Measurements from ENCODE around the gene PCYT2. TPM values are rescaled to one million over a fixed set of nuclear protein-coding genes. Genes with fewer than 3 reads are reported as not detected.
A peak's percentile ranks its signal among the peaks of the same experiment; 100 is the strongest.

Gene PCYT2
- 10 to 100 TPM; 30.3 to 31.6 TPM for total RNA-seq
- polyA plus RNA-seq: 35.7 TPM

- H3K36me3 Mint-ChIP-seq: peaks cover 0 to 68% (median 6%) of the 10 kb centered on the region in 3 donors
- peaks cover 7 to 35% (median 10%) of the 10 kb centered on the region in 3 donors for H3K4me1 Mint-ChIP-seq
- peaks cover 32% of the 10 kb centered on the region for H3K36me3 ChIP-seq (ENCODE audit: insufficient read depth, low read length)
These were observed at the start of gene PCYT2 for GRCh38 chr17:81911277-81911961. TSS of gene PCYT2 (minus strand) at chr17:81911399. CDS start at chr17:81911355, 44 bp downstream.

GRCh38 chr17:81960130-81960958 is 49.1 kb upstream of the PCYT2 start:
- Mint-ChIP-seq H3K9me3 (no peaks in the 10 kb centered on the region), H3K4me3 (peak overlapping the region in 1 of 7 donors; percentile 34), H3K27ac (no peak overlapping the region), H3K36me3 (no peaks in the 10 kb centered on the region), H3K4me1 (peaks cover 6 to 21% (median 7%) of the 10 kb centered on the region in 3 donors), H3K27me3 (peaks cover 23 to 33% of the 10 kb centered on the region in 2 donors)
- Histone ChIP-seq H3K4me1 (ENCODE audit: insufficient read depth, low read length) (no peaks in the 10 kb centered on the region), H3K27me3 (ENCODE audit: insufficient read depth, low read length, poor library complexity, severe bottlenecking) (peaks cover 13% of the 10 kb centered on the region), H3K9me3 (ENCODE audit: low read length) (no peaks in the 10 kb centered on the region), H3K4me3 (ENCODE audit: low read length) (no peak overlapping the region), H3K36me3 (ENCODE audit: insufficient read depth, low read length) (no peaks in the 10 kb centered on the region), H3K27ac (ENCODE audit: low read depth, low read length) (peak overlapping the region; percentile 16)
- no peak for DNase-seq
- ChIA-PET POLR2A (interaction anchor here (1.1 to 2.4 kb wide), 5 partner anchors 8 to 138 kb away, joined by 3 to 12 read pairs (median 5); partner anchors contain the start of genes CENPX, DCXR and LRRC45), CTCF (interaction anchor here (0.9 to 4.8 kb wide), 20 partner anchors 8 to 225 kb away, joined by 3 to 83 read pairs (median 5); partner anchors contain the start of genes CENPX, DCXR and LRRC45)

More at GRCh38 chr17:81911277-81911961, at the start of gene PCYT2:
- CTCF ChIA-PET: no interaction called here
- POLR2A ChIA-PET: interaction anchor here (0.6 to 1.0 kb wide), 2 partner anchors 16 to 19 kb away, joined by 3 read pairs; partner anchors contain the start of gene MAFG
- H3K27me3 ChIP-seq (ENCODE audit: insufficient read depth, low read length, poor library complexity, severe bottlenecking): no peaks in the 10 kb centered on the region
- H3K27me3 Mint-ChIP-seq: no peaks in the 10 kb centered on the region
- H3K9me3 ChIP-seq (ENCODE audit: low read length): no peaks in the 10 kb centered on the region
- no peaks in the 10 kb centered on the region for H3K9me3 Mint-ChIP-seq
- peak within 1 kb of the TSS; percentile 84 to 90 (median 88) for H3K4me3 Mint-ChIP-seq
- peaks cover 21% of the 10 kb centered on the region for H3K4me1 ChIP-seq (ENCODE audit: insufficient read depth, low read length)
- H3K4me3 ChIP-seq (ENCODE audit: low read length): peak within 1 kb of the TSS; percentile 68
- peak; percentile 89 to 95 (median 91) for DNase-seq
- peak within 1 kb of the TSS; percentile 69 for H3K27ac ChIP-seq (ENCODE audit: low read depth, low read length)
- peak within 1 kb of the TSS in 7 of 8 donors; percentile 54 to 88 (median 70) for H3K27ac Mint-ChIP-seq

GRCh38 chr17:81959362-81960129 is 48.3 kb upstream of the PCYT2 start:
- H3K27ac ChIP-seq (ENCODE audit: low read depth, low read length): peak overlapping the region; percentile 16
- H3K4me3 ChIP-seq (ENCODE audit: low read length): no peak overlapping the region
- Mint-ChIP-seq H3K27ac (no peak overlapping the region), H3K27me3 (peaks cover 23 to 29% of the 10 kb centered on the region in 2 donors), H3K9me3 (no peaks in the 10 kb centered on the region), H3K36me3 (no peaks in the 10 kb centered on the region), H3K4me1 (peaks cover 6 to 18% (median 7%) of the 10 kb centered on the region in 3 donors), H3K4me3 (peak overlapping the region in 1 of 7 donors; percentile 43)
- no peaks in the 10 kb centered on the region for H3K4me1 ChIP-seq (ENCODE audit: insufficient read depth, low read length)
- no peaks in the 10 kb centered on the region for H3K36me3 ChIP-seq (ENCODE audit: insufficient read depth, low read length)
- ChIA-PET CTCF (interaction anchor here (0.7 to 4.8 kb wide), 34 partner anchors 9 to 246 kb away, joined by 3 to 83 read pairs (median 4); partner anchors contain the start of genes ARHGDIA, CENPX, DCXR and GPS1), POLR2A (interaction anchor here (0.6 to 2.4 kb wide), 7 partner anchors 9 to 139 kb away, joined by 3 to 12 read pairs (median 5); partner anchors contain the start of genes CENPX, DCXR and LRRC45)
- H3K9me3 ChIP-seq (ENCODE audit: low read length): no peaks in the 10 kb centered on the region
- peak; percentile 80 to 86 (median 82) for DNase-seq
- H3K27me3 ChIP-seq (ENCODE audit: insufficient read depth, low read length, poor library complexity, severe bottlenecking): peaks cover 13% of the 10 kb centered on the region

GRCh38 chr17:81958633-81959342 is 47.6 kb upstream of the PCYT2 start:
- Mint-ChIP-seq H3K36me3 (no peaks in the 10 kb centered on the region), H3K4me3 (peak overlapping the region; percentile 41 to 59 (median 45)), H3K4me1 (peaks cover 4 to 11% (median 5%) of the 10 kb centered on the region in 3 donors), H3K27me3 (peaks cover 21 to 25% of the 10 kb centered on the region in 2 donors), H3K27ac (peak overlapping the region in 1 of 8 donors; percentile 40), H3K9me3 (no peaks in the 10 kb centered on the region)
- ChIA-PET POLR2A (interaction anchor here (0.6 to 2.4 kb wide), 7 partner anchors 10 to 140 kb away, joined by 3 to 12 read pairs (median 5); partner anchors contain the start of genes CENPX, DCXR and LRRC45), CTCF (interaction anchor here (0.7 to 4.8 kb wide), 32 partner anchors 8 to 247 kb away, joined by 3 to 83 read pairs (median 4); partner anchors contain the start of genes ARHGDIA, CENPX, DCXR and GPS1)
- Histone ChIP-seq H3K36me3 (ENCODE audit: insufficient read depth, low read length) (no peaks in the 10 kb centered on the region), H3K27ac (ENCODE audit: low read depth, low read length) (no peak overlapping the region), H3K9me3 (ENCODE audit: low read length) (no peaks in the 10 kb centered on the region), H3K4me3 (ENCODE audit: low read length) (no peak overlapping the region), H3K4me1 (ENCODE audit: insufficient read depth, low read length) (no peaks in the 10 kb centered on the region), H3K27me3 (ENCODE audit: insufficient read depth, low read length, poor library complexity, severe bottlenecking) (peaks cover 13% of the 10 kb centered on the region)
- no peak for DNase-seq

- H3K9me3 ChIP-seq (ENCODE audit: low read length): no peaks in the 10 kb centered on the region
- no peaks in the 10 kb centered on the region for H3K4me1 ChIP-seq (ENCODE audit: insufficient read depth, low read length)
- no peak for DNase-seq
- Mint-ChIP-seq H3K36me3 (no peaks in the 10 kb centered on the region), H3K9me3 (no peaks in the 10 kb centered on the region), H3K4me1 (peaks cover 0 to 4% (median 0%) of the 10 kb centered on the region in 3 donors), H3K27ac (peak overlapping the region in 1 of 8 donors; percentile 58), H3K4me3 (peak overlapping the region in 2 of 7 donors; percentile 36 to 60), H3K27me3 (peaks cover 12 to 22% of the 10 kb centered on the region in 2 donors)
- POLR2A ChIA-PET: no interaction called here
- H3K36me3 ChIP-seq (ENCODE audit: insufficient read depth, low read length): no peaks in the 10 kb centered on the region
- CTCF ChIA-PET: interaction anchor here (1.7 kb wide), 1 partner anchor 72 kb away, joined by 4 read pairs; no protein-coding TSS in a partner anchor
- no peak overlapping the region for H3K4me3 ChIP-seq (ENCODE audit: low read length)
- peaks cover 13% of the 10 kb centered on the region for H3K27me3 ChIP-seq (ENCODE audit: insufficient read depth, low read length, poor library complexity, severe bottlenecking)
- H3K27ac ChIP-seq (ENCODE audit: low read depth, low read length): no peak overlapping the region
These were observed 46.7 kb upstream of the PCYT2 start for GRCh38 chr17:81957691-81958432.

- peaks cover 13% of the 10 kb centered on the region for H3K27me3 ChIP-seq (ENCODE audit: insufficient read depth, low read length, poor library complexity, severe bottlenecking)
- Mint-ChIP-seq H3K36me3 (no peaks in the 10 kb centered on the region), H3K4me1 (peaks cover 0 to 5% (median 0%) of the 10 kb centered on the region in 3 donors), H3K27ac (peak overlapping the region in 1 of 8 donors; percentile 58), H3K27me3 (peaks cover 8 to 17% of the 10 kb centered on the region in 2 donors), H3K4me3 (peak overlapping the region in 2 of 7 donors; percentile 44 to 60), H3K9me3 (no peaks in the 10 kb centered on the region)
- ChIA-PET CTCF (interaction anchor here (1.7 kb wide), 1 partner anchor 73 kb away, joined by 4 read pairs; no protein-coding TSS in a partner anchor), POLR2A (no interaction called here)
- no peak overlapping the region for H3K4me3 ChIP-seq (ENCODE audit: low read length)
- peak in 1 of 5 donors; percentile 48 for DNase-seq
- no peaks in the 10 kb centered on the region for H3K9me3 ChIP-seq (ENCODE audit: low read length)
- no peaks in the 10 kb centered on the region for H3K4me1 ChIP-seq (ENCODE audit: insufficient read depth, low read length)
- H3K27ac ChIP-seq (ENCODE audit: low read depth, low read length): no peak overlapping the region
- H3K36me3 ChIP-seq (ENCODE audit: insufficient read depth, low read length): no peaks in the 10 kb centered on the region
These were observed 45.7 kb upstream of the PCYT2 start for GRCh38 chr17:81956607-81957589.
